ENCODE measurements around the gene CCDC154. TPM values are rescaled to one million over a fixed set of nuclear protein-coding genes. Genes with fewer than 3 reads are reported as not detected.
"Not testable (repeated sequence)": the region's sequence is repeated elsewhere in the genome, so short reads cannot be mapped to it uniquely, and the experiment has no call there.

Gene CCDC154
- total and polyA plus RNA-seq, 2 donors, result 0.71 to 14.0 TPM

DNA sequence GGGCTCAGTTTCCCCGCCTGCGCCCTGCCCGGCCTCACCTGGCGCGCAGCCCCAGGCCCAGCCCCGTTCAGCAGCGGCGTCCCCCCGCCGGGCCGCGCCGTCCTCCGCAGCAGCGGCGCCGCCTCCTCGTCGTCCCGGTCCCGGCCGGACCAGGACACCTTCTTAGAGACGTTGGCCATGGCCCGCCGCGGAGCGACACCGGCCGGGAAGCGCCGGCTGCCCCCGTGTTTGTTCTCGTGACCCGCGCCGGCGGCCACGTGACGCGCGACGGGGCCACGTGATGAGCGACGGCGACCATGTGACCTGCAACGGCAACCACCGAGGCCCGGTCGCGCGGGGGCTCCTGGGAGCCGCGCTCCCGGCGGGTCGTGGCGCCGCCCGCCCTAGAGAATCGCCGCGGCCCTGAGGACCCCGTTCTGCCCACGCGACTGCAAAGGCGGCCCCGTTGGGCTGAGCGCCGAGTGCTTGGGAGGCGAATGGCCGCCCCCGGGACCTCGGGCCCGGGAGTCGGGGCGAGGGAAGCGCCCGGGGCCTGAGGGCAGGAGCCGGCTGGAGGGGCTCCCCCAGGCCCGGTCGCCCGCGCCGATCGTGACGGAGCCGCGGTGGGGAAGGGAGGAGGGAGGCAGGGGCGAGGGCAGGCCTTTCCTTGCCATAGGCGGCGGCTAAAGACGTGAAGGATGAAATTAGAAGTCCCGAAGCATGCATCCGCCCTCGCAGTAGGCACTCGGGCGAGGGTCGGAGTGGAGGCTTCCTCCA is 30.6 kb upstream of the CCDC154 start, which contains the start of gene CLCN7:
CLCN7 (minus strand) TSS at position 233 of the 756 bp plus-strand sequence; CDS start at position 179, 54 bp downstream.
- H3K27me3 ChIP-seq (ENCODE audit: control insufficient read depth in 2 of 2, insufficient read depth in 1 of 2, low read length in 1 of 2), result no peaks in the 10 kb centered on the region
- DNase-seq (ENCODE audit: low read depth in 6 of 9, low spot score in 9 of 9), result peak; percentile 53 to 90 (median 80)
- H3K27ac ChIP-seq (ENCODE audit: low read depth in 1 of 2, low read length in 1 of 2), result peak within 1 kb of the TSS; percentile 76 to 90
- peaks cover 0 to 5% of the 10 kb centered on the region in 2 donors for H3K36me3 ChIP-seq (ENCODE audit: control insufficient read depth in 2 of 2, insufficient read depth in 2 of 2, low read length in 1 of 2)
- H3K4me1 ChIP-seq (ENCODE audit: control insufficient read depth in 2 of 2, insufficient read depth in 2 of 2, low read length in 2 of 2), result peaks cover 10 to 15% of the 10 kb centered on the region in 2 donors
- H3K9me3 ChIP-seq (ENCODE audit: control insufficient read depth in 2 of 2, insufficient read depth in 1 of 2, low read length in 1 of 2), result peaks cover 0 to 2% of the 10 kb centered on the region in 2 donors
- WGBS, result under 1% methylated on average over 99 of the region's 99 CpGs
- peak within 1 kb of the TSS; percentile 71 to 88 for H3K4me3 ChIP-seq (ENCODE audit: low read length in 2 of 2)

DNA sequence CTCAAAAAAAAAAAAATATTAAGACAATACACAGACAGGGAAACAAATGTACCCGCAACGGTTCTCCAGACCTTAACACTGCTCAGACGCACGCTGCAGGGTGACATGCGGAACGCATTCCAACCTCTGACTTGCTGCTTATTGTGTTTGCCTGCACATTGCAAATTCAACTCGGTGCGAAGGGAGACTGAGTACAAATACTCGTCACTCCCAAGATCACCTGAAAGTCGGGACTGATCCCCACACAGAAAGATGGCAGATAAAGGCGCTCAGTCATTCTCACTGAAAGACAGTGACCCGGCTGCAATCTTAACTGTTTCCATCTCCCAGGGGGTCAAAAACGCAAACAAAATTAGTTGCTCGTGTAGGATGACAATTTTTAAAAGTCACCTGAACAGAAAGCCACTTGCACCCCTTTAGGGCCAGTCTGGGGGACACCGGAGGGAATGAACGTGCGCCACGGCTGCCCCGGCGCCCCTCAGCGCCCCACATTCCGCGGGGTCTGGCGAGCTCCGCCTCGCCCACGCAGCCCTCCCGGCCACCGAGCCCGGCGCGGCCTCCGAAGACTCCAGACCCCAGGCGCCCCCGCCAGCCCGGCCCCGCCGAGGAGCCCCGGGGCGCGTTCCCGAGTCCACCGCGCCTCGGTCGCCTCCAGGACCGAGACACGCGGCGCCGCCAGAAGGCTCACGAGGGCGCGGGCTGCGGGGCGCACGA is 29.9 kb upstream of the CCDC154 start:
- peak overlapping the region in 1 of 2 donors; percentile 74 for H3K27ac ChIP-seq (ENCODE audit: low read depth in 1 of 2, low read length in 1 of 2)
- H3K36me3 ChIP-seq (ENCODE audit: control insufficient read depth in 2 of 2, insufficient read depth in 2 of 2, low read length in 1 of 2), result peaks cover 0 to 5% of the 10 kb centered on the region in 2 donors
- H3K27me3 ChIP-seq (ENCODE audit: control insufficient read depth in 2 of 2, insufficient read depth in 1 of 2, low read length in 1 of 2), result no peaks in the 10 kb centered on the region
- peak overlapping the region; percentile 71 to 88 for H3K4me3 ChIP-seq (ENCODE audit: low read length in 2 of 2)
- 10% methylated on average over 57 of the region's 57 CpGs for WGBS
- peak in 3 of 9 donors; percentile 10 to 22 (median 18) for DNase-seq (ENCODE audit: low read depth in 6 of 9, low spot score in 9 of 9)
- H3K4me1 ChIP-seq (ENCODE audit: control insufficient read depth in 2 of 2, insufficient read depth in 2 of 2, low read length in 2 of 2), result peaks cover 10 to 15% of the 10 kb centered on the region in 2 donors
- H3K9me3 ChIP-seq (ENCODE audit: control insufficient read depth in 2 of 2, insufficient read depth in 1 of 2, low read length in 1 of 2), result peaks cover 0 to 2% of the 10 kb centered on the region in 2 donors

DNA sequence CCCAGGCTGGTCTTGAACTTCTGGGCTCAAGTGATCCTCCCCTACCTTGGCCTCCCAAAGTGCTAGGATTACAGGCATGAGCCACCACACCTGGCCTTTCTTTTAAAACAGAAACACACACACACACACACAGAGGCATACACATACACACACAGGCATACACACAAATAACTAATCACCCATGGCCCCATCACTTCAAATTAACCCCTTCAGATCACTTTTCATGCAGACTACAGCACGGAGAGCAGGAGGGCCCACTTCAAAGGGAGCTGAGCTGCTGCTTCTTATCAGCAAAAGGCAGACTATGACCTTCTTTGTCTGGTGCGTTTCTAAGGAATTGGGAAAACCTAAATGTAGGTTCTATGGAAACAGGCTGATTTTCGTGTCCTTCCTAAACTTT is 28.6 kb upstream of the CCDC154 start:
- Histone ChIP-seq H3K27me3 (ENCODE audit: control insufficient read depth in 2 of 2, insufficient read depth in 1 of 2, low read length in 1 of 2) (no peaks in the 10 kb centered on the region), H3K4me3 (ENCODE audit: low read length in 2 of 2) (no peak overlapping the region), H3K36me3 (ENCODE audit: control insufficient read depth in 2 of 2, insufficient read depth in 2 of 2, low read length in 1 of 2) (peaks cover 0 to 5% of the 10 kb centered on the region in 2 donors), H3K9me3 (ENCODE audit: control insufficient read depth in 2 of 2, insufficient read depth in 1 of 2, low read length in 1 of 2) (no peaks in the 10 kb centered on the region), H3K27ac (ENCODE audit: low read depth in 1 of 2, low read length in 1 of 2) (no peak overlapping the region), H3K4me1 (ENCODE audit: control insufficient read depth in 2 of 2, insufficient read depth in 2 of 2, low read length in 2 of 2) (peaks cover 10 to 15% of the 10 kb centered on the region in 2 donors)
- WGBS, result 93% methylated on average over 3 of the region's 3 CpGs
- DNase-seq (ENCODE audit: low read depth in 6 of 9, low spot score in 9 of 9), result no peak

DNA sequence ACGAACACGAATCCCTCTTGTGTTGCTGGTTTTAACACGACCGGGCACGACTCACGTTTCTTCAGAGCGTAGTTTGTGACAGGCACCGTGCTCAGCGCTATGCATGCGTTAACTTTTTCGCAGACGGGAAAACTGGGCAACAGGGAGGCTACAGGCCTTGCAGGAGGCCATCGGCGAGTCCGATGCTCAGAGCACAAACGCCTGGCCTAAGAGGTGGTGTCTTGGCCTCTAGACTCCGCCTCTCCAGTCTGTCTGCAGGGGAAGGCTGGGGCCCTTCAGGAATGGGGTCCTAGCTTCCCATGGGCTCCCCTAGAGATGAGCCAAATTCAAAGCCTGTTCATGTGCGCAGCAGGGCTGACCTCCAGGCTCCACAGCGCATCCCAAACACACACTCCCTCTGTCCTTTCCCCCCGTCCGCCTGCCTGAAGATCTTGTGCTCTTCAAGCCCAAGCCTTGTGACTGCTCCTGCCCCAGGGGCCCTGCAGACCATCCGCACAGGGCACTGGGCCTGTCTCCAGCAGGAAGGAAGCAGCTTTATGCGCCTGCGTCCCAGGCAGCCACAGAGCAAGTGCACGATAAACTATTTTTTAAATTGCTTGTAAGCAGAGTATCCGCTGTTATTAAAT is 27.3 kb upstream of the CCDC154 start:
- no peaks in the 10 kb centered on the region for H3K27me3 ChIP-seq (ENCODE audit: control insufficient read depth in 2 of 2, insufficient read depth in 1 of 2, low read length in 1 of 2)
- H3K36me3 ChIP-seq (ENCODE audit: control insufficient read depth in 2 of 2, insufficient read depth in 2 of 2, low read length in 1 of 2), result peaks cover 0 to 5% of the 10 kb centered on the region in 2 donors
- 62% methylated on average over 26 of the region's 26 CpGs for WGBS
- H3K9me3 ChIP-seq (ENCODE audit: control insufficient read depth in 2 of 2, insufficient read depth in 1 of 2, low read length in 1 of 2), result no peaks in the 10 kb centered on the region
- peaks cover 10 to 15% of the 10 kb centered on the region in 2 donors for H3K4me1 ChIP-seq (ENCODE audit: control insufficient read depth in 2 of 2, insufficient read depth in 2 of 2, low read length in 2 of 2)
- peak overlapping the region in 1 of 2 donors; percentile 25 for H3K27ac ChIP-seq (ENCODE audit: low read depth in 1 of 2, low read length in 1 of 2)
- H3K4me3 ChIP-seq (ENCODE audit: low read length in 2 of 2), result no peak overlapping the region
- DNase-seq (ENCODE audit: low read depth in 6 of 9, low spot score in 9 of 9), result no peak

DNA sequence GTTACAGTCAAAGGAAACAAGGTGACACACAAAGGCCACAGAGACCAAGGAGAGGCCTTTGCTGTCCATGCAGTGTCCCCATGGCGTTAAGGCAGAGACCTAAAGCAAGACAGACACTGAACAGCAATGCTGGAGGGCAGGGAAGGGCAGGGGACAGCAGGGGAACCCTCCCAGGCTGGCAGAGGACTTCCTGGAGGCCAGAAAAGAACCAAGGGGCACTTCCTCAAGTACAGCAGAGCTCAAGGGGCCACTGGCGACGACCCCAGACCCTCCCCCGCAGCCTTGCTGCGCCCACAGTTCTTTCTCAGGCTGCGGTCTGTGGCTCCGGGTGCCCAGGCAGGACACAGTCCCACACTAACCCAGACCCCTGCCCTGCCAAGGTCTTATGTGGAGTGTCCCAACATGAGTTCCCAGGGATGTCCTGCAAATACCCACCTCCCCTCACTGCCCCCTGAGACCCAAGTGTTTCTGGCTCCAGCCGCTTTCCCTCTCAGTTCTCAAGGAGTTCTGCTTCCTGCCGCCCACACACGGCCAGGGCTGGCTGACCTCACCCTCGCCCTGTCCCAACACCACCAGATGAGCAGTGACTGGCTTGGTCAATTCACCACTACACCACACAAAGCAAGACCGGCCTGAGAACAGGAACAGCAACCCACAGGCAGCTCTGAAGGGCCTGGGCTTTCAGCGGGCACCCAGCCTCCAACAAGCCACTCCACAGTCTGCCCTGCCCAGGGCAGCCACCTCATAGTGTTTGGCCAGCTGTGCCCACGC is 26.3 kb upstream of the CCDC154 start:
- Histone ChIP-seq H3K9me3 (ENCODE audit: control insufficient read depth in 2 of 2, insufficient read depth in 1 of 2, low read length in 1 of 2) (no peaks in the 10 kb centered on the region), H3K4me3 (ENCODE audit: low read length in 2 of 2) (no peak overlapping the region), H3K36me3 (ENCODE audit: control insufficient read depth in 2 of 2, insufficient read depth in 2 of 2, low read length in 1 of 2) (peaks cover 0 to 5% of the 10 kb centered on the region in 2 donors), H3K27me3 (ENCODE audit: control insufficient read depth in 2 of 2, insufficient read depth in 1 of 2, low read length in 1 of 2) (no peaks in the 10 kb centered on the region), H3K27ac (ENCODE audit: low read depth in 1 of 2, low read length in 1 of 2) (no peak overlapping the region), H3K4me1 (ENCODE audit: control insufficient read depth in 2 of 2, insufficient read depth in 2 of 2, low read length in 2 of 2) (peaks cover 10 to 13% of the 10 kb centered on the region in 2 donors)
- 89% methylated on average over 14 of the region's 14 CpGs for WGBS
- no peak for DNase-seq (ENCODE audit: low read depth in 6 of 9, low spot score in 9 of 9)

DNA sequence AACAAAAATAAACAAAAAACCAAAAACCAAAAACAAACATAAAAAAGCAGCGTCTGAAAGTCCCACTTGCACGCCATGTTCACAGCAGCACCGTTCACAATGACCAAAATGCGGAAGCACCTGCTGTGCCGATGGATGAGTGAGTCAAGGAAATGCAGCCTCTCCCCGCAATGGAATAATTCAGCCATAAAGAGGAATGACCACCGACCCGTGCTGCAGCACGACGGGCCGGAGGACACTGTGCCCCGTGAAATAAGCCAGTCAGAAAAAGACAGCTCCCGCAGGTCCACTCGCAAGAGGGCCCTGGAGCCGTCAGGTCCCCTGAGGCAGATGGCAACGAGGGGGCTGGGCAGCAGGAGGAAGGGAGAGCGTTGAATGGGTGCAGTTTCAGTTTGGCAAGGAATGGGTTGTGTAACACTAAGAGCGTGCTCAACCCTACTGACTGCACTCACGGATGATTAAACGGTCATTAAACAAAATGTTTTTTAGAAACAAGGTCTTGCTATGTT is 25.4 kb upstream of the CCDC154 start:
- H3K36me3 ChIP-seq (ENCODE audit: control insufficient read depth in 2 of 2, insufficient read depth in 2 of 2, low read length in 1 of 2), result peaks cover 0 to 9% of the 10 kb centered on the region in 2 donors
- DNase-seq (ENCODE audit: low read depth in 6 of 9, low spot score in 9 of 9), result no peak
- no peak overlapping the region for H3K4me3 ChIP-seq (ENCODE audit: low read length in 2 of 2)
- H3K27me3 ChIP-seq (ENCODE audit: control insufficient read depth in 2 of 2, insufficient read depth in 1 of 2, low read length in 1 of 2), result no peaks in the 10 kb centered on the region
- WGBS, result 76% methylated on average over 20 of the region's 20 CpGs
- no peaks in the 10 kb centered on the region for H3K9me3 ChIP-seq (ENCODE audit: control insufficient read depth in 2 of 2, insufficient read depth in 1 of 2, low read length in 1 of 2)
- H3K4me1 ChIP-seq (ENCODE audit: control insufficient read depth in 2 of 2, insufficient read depth in 2 of 2, low read length in 2 of 2), result peaks cover 9 to 10% of the 10 kb centered on the region in 2 donors
- no peak overlapping the region for H3K27ac ChIP-seq (ENCODE audit: low read depth in 1 of 2, low read length in 1 of 2)

DNA sequence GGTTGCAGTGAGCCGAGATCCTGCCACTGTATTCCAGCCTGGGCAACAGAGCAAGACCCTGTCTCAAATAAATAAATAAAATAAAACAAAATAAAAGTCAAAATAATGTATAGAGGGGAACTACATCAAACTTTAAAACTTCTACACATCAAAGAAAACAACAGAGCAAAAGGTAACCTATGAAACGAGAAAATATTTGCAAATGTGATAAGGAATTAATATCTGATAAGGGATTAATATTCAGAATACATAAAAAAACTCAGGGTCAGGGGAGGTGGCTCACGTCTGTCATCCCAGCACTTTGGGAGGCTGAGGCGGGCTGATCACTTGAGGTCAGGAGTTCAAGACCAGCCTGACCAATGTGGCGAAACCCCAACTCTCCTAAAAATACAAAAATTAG is 24.8 kb upstream of the CCDC154 start:
- Histone ChIP-seq H3K4me1 (ENCODE audit: control insufficient read depth in 2 of 2, insufficient read depth in 2 of 2, low read length in 2 of 2) (peaks cover 7 to 10% of the 10 kb centered on the region in 2 donors), H3K36me3 (ENCODE audit: control insufficient read depth in 2 of 2, insufficient read depth in 2 of 2, low read length in 1 of 2) (peaks cover 0 to 13% of the 10 kb centered on the region in 2 donors)
- H3K9me3 ChIP-seq (ENCODE audit: control insufficient read depth in 2 of 2, insufficient read depth in 1 of 2, low read length in 1 of 2); H3K27me3 ChIP-seq (ENCODE audit: control insufficient read depth in 2 of 2, insufficient read depth in 1 of 2, low read length in 1 of 2); H3K4me3 ChIP-seq (ENCODE audit: low read length in 2 of 2); H3K27ac ChIP-seq (ENCODE audit: low read depth in 1 of 2, low read length in 1 of 2); DNase-seq (ENCODE audit: low read depth in 6 of 9, low spot score in 9 of 9): not testable (repeated sequence)
- 94% methylated on average over 5 of the region's 5 CpGs for WGBS

DNA sequence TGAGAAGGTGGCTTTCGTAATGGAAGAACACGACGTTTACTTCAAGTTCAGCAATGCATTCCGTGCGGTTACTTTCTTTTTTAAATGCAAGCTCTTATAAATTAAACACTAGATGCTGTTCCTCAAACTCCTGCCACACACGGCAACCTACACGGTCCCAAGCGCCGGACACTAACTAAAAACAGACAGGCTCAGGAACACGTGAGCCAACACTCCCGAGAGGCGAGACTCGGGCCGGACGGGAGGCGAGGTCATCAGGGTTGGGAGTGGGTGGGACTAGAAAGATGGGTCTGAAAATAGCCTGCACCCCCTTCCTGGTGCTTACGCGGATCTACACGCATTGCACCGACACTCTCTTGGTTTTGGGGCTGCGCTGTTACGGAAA is 24.1 kb upstream of the CCDC154 start:
- no peaks in the 10 kb centered on the region for H3K27me3 ChIP-seq (ENCODE audit: control insufficient read depth in 2 of 2, insufficient read depth in 1 of 2, low read length in 1 of 2)
- no peak overlapping the region for H3K4me3 ChIP-seq (ENCODE audit: low read length in 2 of 2)
- no peak for DNase-seq (ENCODE audit: low read depth in 6 of 9, low spot score in 9 of 9)
- no peaks in the 10 kb centered on the region for H3K9me3 ChIP-seq (ENCODE audit: control insufficient read depth in 2 of 2, insufficient read depth in 1 of 2, low read length in 1 of 2)
- 97% methylated on average over 22 of the region's 22 CpGs for WGBS
- peaks cover 0 to 15% of the 10 kb centered on the region in 2 donors for H3K36me3 ChIP-seq (ENCODE audit: control insufficient read depth in 2 of 2, insufficient read depth in 2 of 2, low read length in 1 of 2)
- no peak overlapping the region for H3K27ac ChIP-seq (ENCODE audit: low read depth in 1 of 2, low read length in 1 of 2)
- peaks cover 0 to 4% of the 10 kb centered on the region in 2 donors for H3K4me1 ChIP-seq (ENCODE audit: control insufficient read depth in 2 of 2, insufficient read depth in 2 of 2, low read length in 2 of 2)
